Hematopoietic multipotent progenitor cell treated with erythropoietin and hydrocortisone succinate and interleukin-3 and kit ligand, for 6 days (in vitro differentiated cells): Measurements from ENCODE around the gene KISS1R.
A peak's percentile ranks its signal among the peaks of the same experiment; 100 is the strongest.
"Not testable (repeated sequence)": the region's sequence is repeated elsewhere in the genome, so short reads cannot be mapped to it uniquely, and the experiment has no call there.

ENCODE experiments used
- DNase-seq: peaks from one replicate; pipeline ENCODE4 v3.0.0-alpha.2; 2015

The KISS1R gene

GRCh38 chr19:955803-956765, 39.0 kb downstream of the KISS1R start:
- no peak for DNase-seq

- DNase-seq, result no peak
Measured at GRCh38 chr19:956766-957440, 39.8 kb downstream of the KISS1R start.

- not testable (repeated sequence) for DNase-seq
Measured at GRCh38 chr19:957578-957977, 40.4 kb downstream of the KISS1R start.

- DNase-seq, result no peak
Measured at GRCh38 chr19:958967-959855, 42.1 kb downstream of the KISS1R start.

- no peak for DNase-seq
Measured at GRCh38 chr19:960020-960419, 42.9 kb downstream of the KISS1R start.

GRCh38 chr19:960601-960938, 43.4 kb downstream of the KISS1R start:
- no peak for DNase-seq

- peak; percentile 93 for DNase-seq
Measured at GRCh38 chr19:961866-962620, 44.9 kb downstream of the KISS1R start.

GRCh38 chr19:962683-963400, 45.7 kb downstream of the KISS1R start:
- no peak for DNase-seq

GRCh38 chr19:963486-963951, 46.4 kb downstream of the KISS1R start:
- DNase-seq, result no peak

GRCh38 chr19:964116-964520, 47.0 kb downstream of the KISS1R start:
- no peak for DNase-seq

GRCh38 chr19:964761-965694, 47.9 kb downstream of the KISS1R start:
- DNase-seq, result peak; percentile 52

GRCh38 chr19:966485-967088, 49.5 kb downstream of the KISS1R start:
- DNase-seq, result no peak
